ENCODE results near the gene DCLK2.
A peak's percentile ranks its signal among the peaks of the same experiment; 100 is the strongest.

The DCLK2 gene

GRCh38 chr4:150078041-150078578, at the start of gene DCLK2:
TSS of gene DCLK2 (plus strand) at chr4:150078445. CDS start at chr4:150079028, 583 bp downstream.
- DNase-seq (ENCODE audit: low spot score): peak; percentile 36

DNA sequence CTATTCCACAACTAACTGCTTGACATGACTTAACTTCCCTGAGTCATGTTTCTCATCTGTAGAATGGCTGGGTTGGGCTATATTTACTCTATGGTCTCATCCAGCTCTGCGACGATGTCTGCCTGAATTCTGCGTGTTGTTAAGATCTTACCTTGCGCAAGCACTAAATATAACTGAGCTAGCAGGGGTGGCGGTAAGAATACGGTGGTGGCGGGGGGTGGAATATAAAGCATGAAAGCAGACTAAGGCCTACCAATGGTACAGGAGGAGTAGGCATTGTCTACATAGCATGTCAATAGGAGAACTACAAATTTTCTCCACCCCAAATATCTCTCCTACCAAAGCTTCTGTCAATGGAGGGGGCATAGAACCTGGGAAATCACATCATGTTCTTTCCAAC, 45.7 kb upstream of the DCLK2 start:
- no peak for DNase-seq (ENCODE audit: low spot score)

- DNase-seq (ENCODE audit: low spot score): no peak
Observed at GRCh38 chr4:150033081-150033480, 45.2 kb upstream of the DCLK2 start.

- DNase-seq (ENCODE audit: low spot score): no peak
Observed at GRCh38 chr4:150033901-150034300, 44.3 kb upstream of the DCLK2 start.

- no peak for DNase-seq (ENCODE audit: low spot score)
Observed at GRCh38 chr4:150037251-150037856, 40.9 kb upstream of the DCLK2 start.

DNA sequence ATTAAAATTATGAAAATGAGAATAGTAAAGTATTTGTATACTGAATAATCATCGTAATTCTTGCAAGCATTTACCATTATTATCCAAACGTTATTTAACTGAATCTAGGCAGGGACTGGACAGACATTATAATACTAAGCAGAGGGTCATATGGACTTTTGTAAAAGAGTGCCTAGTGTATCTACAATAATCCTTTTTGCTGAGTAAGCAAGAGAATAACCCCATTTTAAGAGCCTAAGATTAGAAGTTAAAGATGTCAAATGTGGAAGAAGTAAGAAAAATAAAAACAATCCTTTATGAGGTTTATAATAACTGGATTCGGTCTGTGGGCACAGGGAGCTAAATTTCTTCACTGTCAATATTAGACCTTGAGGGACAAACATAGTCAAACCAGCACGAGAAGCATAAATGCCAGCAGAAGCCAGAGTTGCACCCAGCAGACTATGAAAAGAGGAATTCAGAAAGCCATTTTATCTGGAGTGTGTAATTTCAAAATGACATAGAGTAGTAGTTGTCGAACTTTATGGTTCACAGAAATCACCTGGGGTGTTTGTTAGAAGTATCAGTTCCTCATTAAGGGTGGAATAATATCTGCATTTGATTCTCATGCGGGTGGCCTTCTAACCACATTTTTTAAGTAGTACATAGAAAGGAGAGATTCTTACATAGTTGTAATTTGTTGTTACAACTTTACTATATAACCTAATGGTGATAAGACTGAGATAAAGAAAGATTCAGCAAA, 39.7 kb upstream of the DCLK2 start:
- DNase-seq (ENCODE audit: low spot score): no peak

- no peak for DNase-seq (ENCODE audit: low spot score)
Observed at GRCh38 chr4:150039274-150040127, 38.7 kb upstream of the DCLK2 start.

- DNase-seq (ENCODE audit: low spot score): no peak
Observed at GRCh38 chr4:150044517-150044916, 33.7 kb upstream of the DCLK2 start.

DNA sequence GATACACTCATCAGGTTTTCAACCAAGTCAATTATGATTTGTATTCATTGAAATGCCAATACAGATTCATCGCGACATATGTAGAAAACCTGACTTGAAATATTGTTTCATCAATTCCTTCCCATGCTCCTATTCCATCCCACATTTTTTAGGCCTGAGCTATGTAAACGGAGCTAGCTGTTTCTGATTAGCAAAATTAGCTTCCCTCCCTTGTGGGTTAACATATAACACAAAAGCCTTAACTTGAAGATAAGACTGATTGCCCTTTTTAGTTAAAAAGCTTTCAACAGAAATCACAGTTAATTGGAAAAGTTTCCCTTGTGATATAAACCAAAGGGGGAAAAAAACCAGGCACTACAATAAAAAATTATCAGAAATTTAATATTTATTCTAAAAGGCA, 32.8 kb upstream of the DCLK2 start:
- no peak for DNase-seq (ENCODE audit: low spot score)

GRCh38 chr4:150046728-150047217, 31.5 kb upstream of the DCLK2 start:
- no peak for DNase-seq (ENCODE audit: low spot score)

DNA sequence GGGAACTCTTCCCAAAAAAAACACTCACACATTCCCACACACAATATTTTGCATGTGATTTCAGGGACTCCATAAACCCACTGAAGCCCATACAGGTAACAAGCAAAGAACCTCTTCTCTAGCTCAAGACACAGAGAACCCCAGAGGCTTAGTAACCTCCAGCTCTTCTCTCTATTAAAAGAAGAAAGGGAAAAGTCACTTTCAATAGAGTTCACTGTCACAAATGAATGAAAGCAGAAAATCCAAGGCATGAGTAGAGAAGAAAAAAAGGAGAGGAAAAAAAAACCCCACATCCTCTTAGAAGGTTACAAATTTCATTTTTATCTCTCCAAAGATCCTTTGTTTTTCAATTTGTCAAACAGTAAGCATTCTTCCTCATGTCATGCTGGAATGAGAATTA, 30.7 kb upstream of the DCLK2 start:
- DNase-seq (ENCODE audit: low spot score): no peak

- DNase-seq (ENCODE audit: low spot score): no peak
Observed at GRCh38 chr4:150049682-150050081, 28.6 kb upstream of the DCLK2 start.

DNA sequence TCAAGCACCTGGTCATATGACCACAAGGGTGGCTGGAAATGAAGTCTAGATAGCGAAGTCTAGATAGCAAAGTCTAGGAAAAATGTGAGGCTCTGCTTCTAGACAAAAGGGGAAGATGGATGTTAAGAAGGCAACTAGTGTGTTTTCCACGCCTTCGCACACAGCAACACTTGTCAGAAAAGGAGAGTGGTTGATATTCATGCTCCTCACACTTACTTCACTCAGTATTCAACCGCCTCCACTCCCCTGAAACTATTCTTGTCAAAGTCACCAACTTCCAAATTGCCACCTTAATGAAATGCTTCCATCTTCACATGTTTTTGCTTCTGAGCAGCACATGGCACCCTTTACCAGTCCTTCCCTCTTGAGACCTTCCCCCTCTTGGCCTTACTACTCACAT, 27.7 kb upstream of the DCLK2 start:
- DNase-seq (ENCODE audit: low spot score): no peak

DNA sequence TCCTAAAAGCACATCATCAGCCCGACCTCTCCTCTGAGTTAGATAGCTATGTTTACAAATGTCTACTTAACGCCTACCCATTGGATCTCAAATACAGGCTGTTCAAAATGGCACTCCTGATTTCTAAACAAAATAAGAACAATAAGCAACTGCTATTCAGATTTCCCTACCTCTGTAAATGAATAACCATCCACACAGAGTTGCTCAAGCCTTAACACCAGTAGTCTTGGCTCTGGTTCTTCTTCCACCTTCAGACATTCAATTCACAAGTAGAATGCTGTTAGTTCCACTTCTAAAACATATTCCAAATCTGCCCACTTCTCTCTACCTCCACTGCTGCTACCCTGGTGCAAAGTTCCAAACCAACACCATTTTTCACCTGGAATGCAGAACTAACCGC, 27.1 kb upstream of the DCLK2 start:
- no peak for DNase-seq (ENCODE audit: low spot score)

GRCh38 chr4:150055467-150055866, 22.8 kb upstream of the DCLK2 start:
- no peak for DNase-seq (ENCODE audit: low spot score)

GRCh38 chr4:150056569-150056968, 21.7 kb upstream of the DCLK2 start:
- no peak for DNase-seq (ENCODE audit: low spot score)

- DNase-seq (ENCODE audit: low spot score): no peak
Observed at GRCh38 chr4:150061086-150061776, 17.0 kb upstream of the DCLK2 start.

GRCh38 chr4:150063128-150063527, 15.1 kb upstream of the DCLK2 start:
- no peak for DNase-seq (ENCODE audit: low spot score)

DNA sequence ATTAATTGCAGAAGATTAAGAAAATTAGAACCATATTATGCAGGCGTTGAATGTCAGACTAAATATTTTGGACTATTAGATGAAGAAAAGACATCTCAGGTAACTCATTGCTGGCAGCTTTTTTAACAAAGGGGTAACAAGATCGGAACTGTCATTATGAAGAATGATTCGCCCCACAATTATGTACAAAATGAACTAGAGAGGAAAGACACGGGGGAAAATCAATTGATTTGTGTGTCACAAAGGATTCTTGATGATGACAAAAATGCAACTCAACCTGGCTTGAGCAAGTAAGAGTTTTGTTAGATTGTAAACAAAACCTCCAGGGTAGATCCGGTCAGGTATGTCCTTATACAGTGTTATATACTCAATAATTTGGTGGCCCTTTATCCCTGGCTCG, 12.5 kb upstream of the DCLK2 start:
- no peak for DNase-seq (ENCODE audit: low spot score)

GRCh38 chr4:150067859-150068258, 10.4 kb upstream of the DCLK2 start:
- no peak for DNase-seq (ENCODE audit: low spot score)

- DNase-seq (ENCODE audit: low spot score): no peak
Observed at GRCh38 chr4:150068300-150068960, 9.8 kb upstream of the DCLK2 start.

All from kidney capillary endothelial cell (primary cell).